Suppressor macrophage treated with lipopolysaccharide for 4 hours (primary cell): Measurements from ENCODE around the gene TMEM131.
"Not testable (repeated sequence)": the region's sequence is repeated elsewhere in the genome, so short reads cannot be mapped to it uniquely, and the experiment has no call there.

Experiments
- DNase-seq: peaks from one replicate; pipeline ENCODE4 v3.0.0-alpha.2; 2020

TMEM131 gene

DNA sequence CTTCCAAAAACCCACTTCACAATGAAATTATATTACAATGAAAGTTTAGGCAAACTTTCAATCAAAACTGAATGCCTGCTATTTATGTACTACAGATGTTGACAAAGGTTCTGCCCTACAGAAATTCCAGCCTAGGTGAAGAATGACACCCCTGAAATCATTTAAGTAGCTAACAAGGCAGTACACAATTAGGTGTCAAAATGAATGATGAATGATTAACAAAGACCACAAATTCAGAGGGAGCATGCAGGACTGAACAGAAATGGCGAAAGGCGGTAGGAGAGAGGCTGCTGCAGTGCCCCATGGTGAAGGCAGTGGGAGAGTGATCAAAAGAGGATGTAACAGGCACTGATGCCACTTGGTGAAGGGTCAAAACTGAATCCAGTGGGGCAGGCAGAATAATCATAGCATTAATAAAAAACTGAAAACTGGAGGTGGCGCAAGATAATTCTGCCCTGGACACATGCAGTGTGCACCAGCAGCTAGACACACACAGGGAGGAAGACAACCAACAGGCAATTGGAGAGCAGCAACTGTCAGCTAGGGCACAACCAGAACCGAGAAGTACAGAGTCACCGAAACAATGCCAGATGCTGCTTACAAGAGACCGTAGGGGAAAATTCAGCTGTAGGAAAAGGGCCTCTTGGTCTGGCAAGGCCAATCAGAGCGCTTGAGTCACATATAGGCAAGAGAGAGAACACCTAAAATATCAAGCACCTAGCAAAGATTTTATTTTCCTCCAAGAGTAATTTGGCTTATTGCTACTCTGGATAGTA, 4.5 kb downstream of the TMEM131 start:
- peak; percentile 35 for DNase-seq

- peak; percentile 44 for DNase-seq
Measured at GRCh38 chr2:97988722-97989121, 7.0 kb downstream of the TMEM131 start.

DNA sequence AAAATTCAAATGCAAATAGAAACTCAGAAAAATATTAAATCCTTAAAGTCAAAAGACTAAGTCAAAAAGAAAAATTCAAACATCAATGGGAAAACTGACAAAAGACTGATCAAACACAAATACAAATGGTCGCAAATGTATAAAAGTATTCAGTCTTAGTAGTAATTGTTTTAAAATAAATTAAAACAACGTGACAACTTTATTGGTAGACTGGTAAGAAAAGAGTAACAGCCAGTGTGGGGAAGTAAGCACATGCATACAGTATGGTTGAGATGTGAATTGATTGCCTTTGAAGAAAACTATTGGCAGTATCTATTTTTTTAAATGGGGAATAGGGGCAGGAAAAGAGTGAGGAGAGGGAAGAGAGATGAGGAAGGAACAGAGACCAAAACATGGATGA, 9.8 kb downstream of the TMEM131 start:
- no peak for DNase-seq

DNA sequence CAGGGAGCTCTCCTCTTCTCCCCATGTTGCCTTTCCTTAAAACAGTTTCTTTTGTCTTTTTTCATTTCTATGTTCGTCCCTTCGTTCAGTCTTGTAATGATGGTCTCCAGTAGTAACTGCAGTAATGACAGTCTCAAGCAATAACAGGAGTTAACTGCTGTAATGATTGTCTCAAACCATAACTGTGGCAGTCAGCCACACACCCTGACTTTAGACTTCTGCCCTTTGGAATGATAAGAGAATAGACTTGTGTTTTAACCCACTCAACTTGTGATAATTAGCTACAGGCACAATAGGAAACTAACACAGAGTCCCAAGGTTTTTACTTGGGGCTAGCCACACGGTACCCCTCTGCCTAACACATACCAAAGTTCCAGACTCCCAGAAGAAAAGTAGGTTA, 12.1 kb downstream of the TMEM131 start:
- DNase-seq, result no peak

GRCh38 chr2:97983134-97983533, 12.6 kb downstream of the TMEM131 start:
- DNase-seq, result no peak

- DNase-seq, result no peak
Measured at GRCh38 chr2:97982621-97983020, 13.1 kb downstream of the TMEM131 start.

DNA sequence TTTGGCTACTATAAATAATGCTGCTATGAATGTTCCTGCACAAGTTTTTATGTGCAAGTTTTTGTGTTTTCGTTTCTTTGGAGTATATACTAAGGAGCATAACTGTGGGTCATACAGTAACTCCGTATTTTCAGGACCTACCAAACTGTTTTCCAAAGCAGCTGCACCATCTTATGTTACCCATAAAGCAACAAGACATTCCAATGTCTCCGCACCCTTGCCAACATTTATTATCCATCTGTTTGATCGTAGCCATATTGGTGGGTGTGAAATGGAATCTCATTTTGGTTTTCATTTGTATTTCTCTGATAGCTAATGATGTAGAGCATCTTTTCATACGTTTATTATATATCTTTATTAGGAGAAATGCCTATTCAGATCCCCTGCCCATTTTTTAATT, 13.8 kb downstream of the TMEM131 start:
- DNase-seq, result no peak

DNA sequence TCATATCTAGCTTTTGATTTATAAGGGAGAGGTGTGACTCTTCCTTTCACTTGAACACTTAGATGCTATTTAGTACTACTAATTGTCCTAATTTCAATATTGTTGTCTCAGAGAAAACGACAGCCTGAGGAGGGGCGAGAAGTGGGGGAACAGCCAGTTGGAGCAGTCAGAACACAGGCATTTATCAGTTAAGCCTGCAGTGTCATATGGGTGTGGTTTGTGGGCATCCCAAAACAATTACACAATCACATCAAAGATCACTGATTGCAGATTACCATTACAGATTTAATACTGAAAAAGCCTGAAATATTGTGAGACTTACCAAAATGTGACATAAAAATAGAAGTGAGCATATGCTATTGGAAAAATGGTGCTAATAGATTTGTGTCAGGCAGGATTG, 15.8 kb downstream of the TMEM131 start:
- DNase-seq, result no peak

GRCh38 chr2:97974471-97974870, 21.3 kb downstream of the TMEM131 start:
- no peak for DNase-seq

DNA sequence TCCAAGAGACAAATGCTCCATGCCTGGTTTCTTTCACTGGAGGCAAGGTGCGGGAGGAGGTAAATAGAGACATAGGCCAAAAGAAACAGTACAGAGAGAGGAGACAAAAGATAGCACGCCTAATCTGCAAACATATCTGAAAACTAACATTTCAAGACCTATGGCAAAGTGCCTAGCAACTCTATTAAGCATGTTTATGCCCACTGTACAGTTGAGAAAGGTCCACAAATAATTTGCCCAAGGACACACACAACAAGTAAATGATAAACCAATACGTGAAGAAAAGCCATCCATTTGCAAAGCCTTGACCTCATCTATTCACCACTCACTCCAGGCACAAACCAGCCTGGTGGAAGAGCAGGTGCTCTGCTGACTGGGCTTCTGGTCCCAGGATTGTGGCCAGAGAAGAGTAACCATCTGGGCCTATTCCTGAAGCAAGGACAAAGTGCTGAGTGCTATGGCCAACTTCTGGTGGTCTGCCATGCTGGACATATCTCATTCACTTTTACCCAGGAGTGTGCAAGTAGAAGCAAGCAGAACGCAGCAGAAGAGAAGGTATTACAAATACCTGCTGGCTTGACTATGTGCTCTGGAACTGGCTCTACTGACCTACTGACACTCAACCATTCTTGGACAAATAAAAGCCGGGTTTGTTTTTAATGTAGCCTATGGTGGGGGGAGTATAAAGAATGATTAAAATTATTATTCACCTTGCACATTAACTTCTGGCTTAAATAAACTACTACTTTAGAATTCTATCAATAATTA, 25.3 kb downstream of the TMEM131 start:
- DNase-seq, result no peak

DNA sequence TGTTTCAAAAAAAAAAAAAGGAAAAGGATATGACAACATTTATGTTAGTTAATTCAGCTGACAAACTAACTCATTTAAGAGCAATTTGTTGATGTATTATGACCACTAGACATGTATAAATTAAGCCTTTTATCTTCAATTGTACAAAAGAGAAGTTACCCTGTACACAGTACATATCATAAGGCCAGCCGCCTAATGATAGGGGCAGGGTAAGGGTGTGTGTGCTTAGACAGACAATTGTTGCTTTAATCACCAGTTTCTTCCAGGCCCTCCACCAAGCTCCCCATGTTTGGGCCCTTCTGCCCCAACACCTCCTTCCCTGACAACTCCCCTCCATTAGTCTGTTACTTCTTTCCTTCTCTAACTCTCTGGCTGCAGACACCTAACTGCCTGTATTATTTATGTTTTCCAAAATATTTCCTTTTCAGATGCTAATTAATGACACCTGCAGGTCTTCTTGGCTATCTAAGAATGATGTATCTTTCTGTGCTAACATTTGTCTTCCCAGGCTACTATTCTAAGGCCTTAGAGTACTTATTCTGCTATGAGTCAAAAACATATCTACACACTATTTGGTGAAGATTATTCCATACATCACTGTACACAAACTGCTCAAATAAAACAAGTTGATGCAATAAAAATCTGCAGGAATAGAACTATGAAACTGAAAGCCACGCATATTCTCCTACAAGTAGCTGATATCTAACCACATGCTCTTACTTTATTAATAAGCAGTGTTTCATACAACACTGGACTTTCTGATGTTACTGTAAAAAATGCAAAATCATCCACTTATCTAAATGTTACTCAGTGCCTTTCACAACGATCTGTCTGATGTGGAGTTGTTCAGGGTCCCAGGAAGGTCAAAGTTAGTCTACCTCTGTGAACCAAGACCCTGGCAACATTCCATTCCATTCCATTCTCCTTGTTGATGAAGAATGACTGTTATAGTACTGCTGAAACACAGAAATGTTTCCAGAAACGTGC, 26.4 kb downstream of the TMEM131 start:
- DNase-seq, result peak; percentile 56

GRCh38 chr2:97967931-97968627, 27.7 kb downstream of the TMEM131 start:
- DNase-seq, result no peak

DNA sequence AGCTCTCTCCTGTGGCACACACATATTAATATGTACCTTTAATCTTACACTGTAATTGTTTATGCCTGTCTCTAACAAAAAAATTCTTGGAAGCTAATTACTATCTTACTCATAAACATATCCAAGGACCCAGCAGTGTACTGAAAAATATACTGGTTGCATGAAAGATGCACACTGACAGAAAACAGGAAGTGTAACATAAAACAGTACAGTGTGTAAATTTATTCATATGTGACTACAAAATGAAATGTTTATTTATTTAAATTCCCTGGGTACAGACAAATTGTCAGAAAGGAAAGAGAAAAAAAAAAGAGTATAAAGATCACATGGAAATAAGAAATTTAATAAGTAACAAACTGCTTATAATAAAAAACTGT, 28.5 kb downstream of the TMEM131 start:
- DNase-seq, result no peak

- DNase-seq, result no peak
Measured at GRCh38 chr2:97966545-97967215, 29.1 kb downstream of the TMEM131 start.

GRCh38 chr2:97965116-97965515, 30.6 kb downstream of the TMEM131 start:
- no peak for DNase-seq

DNA sequence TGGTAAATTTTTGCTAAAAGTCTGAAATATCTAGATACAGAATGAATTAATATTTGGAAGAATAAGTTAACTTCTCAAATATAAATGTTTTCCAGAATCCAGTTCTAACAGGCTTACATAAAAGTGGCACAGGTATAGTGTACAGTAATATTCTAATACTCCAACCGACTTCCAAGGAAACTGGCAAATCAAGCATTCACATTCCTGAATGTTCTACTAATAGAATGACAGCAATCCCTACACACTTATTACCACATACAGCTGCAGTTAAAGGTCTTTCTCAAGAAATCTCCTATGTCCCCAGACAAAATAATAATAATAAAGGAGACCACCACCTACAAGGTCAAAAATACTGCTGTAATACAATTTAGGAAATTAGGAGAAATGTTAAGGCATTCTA, 31.9 kb downstream of the TMEM131 start:
- DNase-seq, result no peak

GRCh38 chr2:97963079-97963406, 32.7 kb downstream of the TMEM131 start:
- DNase-seq, result no peak

- DNase-seq, result no peak
Measured at GRCh38 chr2:97961534-97961933, 34.2 kb downstream of the TMEM131 start.

DNA sequence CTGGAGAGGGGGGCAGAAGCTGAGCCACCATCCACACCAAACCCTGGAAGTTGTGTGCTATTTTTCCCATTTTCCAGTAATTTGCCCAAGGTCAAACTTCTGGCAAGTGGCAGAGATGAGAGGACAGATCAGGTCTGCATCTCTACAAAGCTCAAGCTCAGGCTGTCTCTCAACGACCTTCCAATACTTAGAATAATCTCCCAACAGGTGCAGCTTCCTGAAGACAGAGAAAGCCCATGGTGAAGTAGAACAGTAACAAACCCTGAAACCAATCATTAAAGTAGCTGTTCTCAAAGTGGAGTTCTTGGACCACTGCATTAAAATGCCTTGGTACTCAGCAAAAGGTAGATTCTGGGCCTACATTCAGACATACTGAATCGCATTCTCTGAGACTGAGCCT, 37.6 kb downstream of the TMEM131 start:
- DNase-seq, result no peak

GRCh38 chr2:97957432-97958183, 38.1 kb downstream of the TMEM131 start:
- no peak for DNase-seq

DNA sequence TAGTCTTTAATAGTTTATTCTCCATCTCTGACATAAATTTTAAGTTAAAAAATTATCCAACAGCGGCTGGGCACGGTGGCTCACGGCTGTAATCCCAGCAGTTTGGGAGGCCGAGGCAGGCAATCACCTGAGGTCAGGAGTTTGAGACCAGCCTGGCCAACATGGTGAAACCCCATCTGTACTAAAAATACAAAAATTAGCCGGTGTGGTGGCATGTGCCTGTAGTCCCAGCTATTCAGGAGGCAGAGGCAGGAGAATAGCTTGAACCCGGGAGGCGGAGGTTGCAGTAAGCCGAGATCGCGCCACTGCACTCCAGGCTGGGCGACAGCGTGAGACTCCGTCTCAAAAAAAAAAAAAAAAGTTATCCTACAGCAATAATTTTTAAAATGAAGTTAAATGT, 39.0 kb downstream of the TMEM131 start:
- DNase-seq, result not testable (repeated sequence)
